SJSA1 (cell line): ENCODE results near the gene SLC25A48. TPM values are rescaled to one million over a fixed set of nuclear protein-coding genes. Genes with fewer than 3 reads are reported as not detected.
"Not testable (repeated sequence)": the region's sequence is repeated elsewhere in the genome, so short reads cannot be mapped to it uniquely, and the experiment has no call there.

Source experiments
- DNase-seq, 2 experiments: peaks; one replicate each; pipeline ENCODE4 v3.0.0-alpha.2; 2015 to 2020; ENCODE audit warnings: low spot score in 2 of 2, low read depth in 1 of 2
- H3K27ac ChIP-seq: fragments of 250-450 bp; sonication (Bioruptor Pico); 2 replicates; pipeline ENCODE4 v1.5.1; 2020; ENCODE audit warnings: mild to moderate bottlenecking, moderate library complexity
- H3K27me3 ChIP-seq: fragments of 250-450 bp; sonication (Bioruptor Pico); replicated peaks from 2 replicates; pipeline ENCODE4 v1.5.1; 2020; ENCODE audit warnings: mild to moderate bottlenecking, moderate library complexity
- H3K36me3 ChIP-seq: fragments of 250-450 bp; sonication (Bioruptor Pico); 2 replicates; pipeline ENCODE4 v1.5.1; 2020; ENCODE audit warnings: mild to moderate bottlenecking
- H3K4me1 ChIP-seq: fragments of 250-450 bp; sonication (Bioruptor Pico); replicated peaks from 2 replicates; pipeline ENCODE4 v1.6.1; 2021; ENCODE audit warnings: mild to moderate bottlenecking
- H3K4me3 ChIP-seq: fragments of 250-450 bp; sonication (Bioruptor Pico); 2 replicates; pipeline ENCODE4 v1.5.1; 2020; ENCODE audit warnings: mild to moderate bottlenecking
- H3K9me3 ChIP-seq: fragments of 250-450 bp; sonication (Bioruptor Pico); replicated peaks from 2 replicates; pipeline ENCODE4 v1.5.1; 2020; ENCODE audit warnings: mild to moderate bottlenecking
- total RNA-seq: library from RNA; depleted of rRNA; stranded (reverse); fragments of >200 nt; shearing (Covaris generic); gene quantifications from 2 replicates; pipeline ENCODE4 v1.2.3, GENCODE V29; 2014

SLC25A48 gene
- total RNA-seq, 1 experiment from 2014 or later = not detected

GRCh38 chr5:135857630-135858311 is 23.3 kb downstream of the SLC25A48 start:
- no peak overlapping the region for H3K4me3 ChIP-seq
- H3K9me3 ChIP-seq = 0 out of 2 replicates have a peak, but pooled peaks cover 3% of the 10 kb centered on the region
- H3K4me1 ChIP-seq = no peaks in the 10 kb centered on the region
- no peaks in the 10 kb centered on the region for H3K36me3 ChIP-seq
- peak in 1 of 2 experiments; percentile 30 for DNase-seq
- H3K27ac ChIP-seq = no peak overlapping the region
- peaks cover 11% of the 10 kb centered on the region for H3K27me3 ChIP-seq

DNA sequence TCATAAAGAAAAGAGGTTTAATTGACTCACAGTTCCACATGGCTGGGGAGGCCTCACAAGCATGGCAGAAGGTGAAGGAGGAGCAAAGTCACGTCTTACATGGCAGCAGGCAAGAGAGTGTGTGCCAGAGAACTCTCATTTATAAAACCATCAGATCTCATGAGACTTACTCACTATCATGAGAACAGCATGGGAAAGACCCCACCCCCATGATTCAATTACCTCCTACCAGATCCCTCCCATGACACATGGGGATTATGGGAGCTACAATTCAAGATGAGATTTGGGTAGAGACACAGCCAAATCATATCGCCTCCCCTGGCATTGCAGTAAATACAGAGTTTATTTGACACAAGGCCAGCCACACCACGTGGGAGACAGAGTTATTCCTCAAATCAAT is 24.7 kb downstream of the SLC25A48 start:
- DNase-seq, H3K36me3 ChIP-seq, H3K27me3 ChIP-seq, H3K9me3 ChIP-seq, H3K4me1 ChIP-seq, H3K27ac ChIP-seq, H3K4me3 ChIP-seq: not testable (repeated sequence)

GRCh38 chr5:135859641-135860040 is 25.2 kb downstream of the SLC25A48 start:
- Histone ChIP-seq H3K27me3 (peaks cover 4% of the 10 kb centered on the region; the same call in 1 of the 2 replicates), H3K9me3 (0 out of 2 replicates have a peak, but pooled peaks cover 3% of the 10 kb centered on the region), H3K27ac (no peak overlapping the region), H3K4me1 (no peaks in the 10 kb centered on the region), H3K4me3 (no peak overlapping the region), H3K36me3 (no peaks in the 10 kb centered on the region)
- no peak for DNase-seq

- Histone ChIP-seq H3K27ac (no peak overlapping the region), H3K4me1 (no peaks in the 10 kb centered on the region), H3K36me3 (no peaks in the 10 kb centered on the region), H3K27me3 (no peaks in the 10 kb centered on the region; the same call in 1 of the 2 replicates), H3K9me3 (no peaks in the 10 kb centered on the region), H3K4me3 (no peak overlapping the region)
- no peak for DNase-seq
Observed at GRCh38 chr5:135861641-135862040, 27.2 kb downstream of the SLC25A48 start.

GRCh38 chr5:135862086-135862485 is 27.6 kb downstream of the SLC25A48 start:
- Histone ChIP-seq H3K36me3 (no peaks in the 10 kb centered on the region), H3K9me3 (no peaks in the 10 kb centered on the region)

GRCh38 chr5:135862744-135863143 is 28.3 kb downstream of the SLC25A48 start:
- no peaks in the 10 kb centered on the region for H3K36me3 ChIP-seq
- H3K27ac ChIP-seq = no peak overlapping the region
- peaks cover 2% of the 10 kb centered on the region for H3K27me3 ChIP-seq
- no peak overlapping the region for H3K4me3 ChIP-seq
- no peaks in the 10 kb centered on the region for H3K4me1 ChIP-seq
- H3K9me3 ChIP-seq = no peaks in the 10 kb centered on the region
- no peak for DNase-seq

More at GRCh38 chr5:135862086-135862485, 27.6 kb downstream of the SLC25A48 start:
- H3K27ac ChIP-seq = no peak overlapping the region
- no peak for DNase-seq
- no peak overlapping the region for H3K4me3 ChIP-seq
- H3K4me1 ChIP-seq = no peaks in the 10 kb centered on the region
- no peaks in the 10 kb centered on the region; the same call in 1 of the 2 replicates for H3K27me3 ChIP-seq

- Histone ChIP-seq H3K4me1 (no peaks in the 10 kb centered on the region), H3K4me3 (no peak overlapping the region), H3K27me3 (peaks cover 10% of the 10 kb centered on the region), H3K27ac (no peak overlapping the region), H3K36me3 (no peaks in the 10 kb centered on the region), H3K9me3 (no peaks in the 10 kb centered on the region)
- DNase-seq = no peak
Observed at GRCh38 chr5:135864503-135865435, 30.3 kb downstream of the SLC25A48 start.

- no peak for DNase-seq
- Histone ChIP-seq H3K27me3 (peaks cover 10% of the 10 kb centered on the region), H3K9me3 (no peaks in the 10 kb centered on the region), H3K4me1 (no peaks in the 10 kb centered on the region), H3K36me3 (no peaks in the 10 kb centered on the region), H3K27ac (no peak overlapping the region), H3K4me3 (no peak overlapping the region)
Observed at GRCh38 chr5:135866016-135866415, 31.6 kb downstream of the SLC25A48 start.

GRCh38 chr5:135867599-135867998 is 33.1 kb downstream of the SLC25A48 start:
- Histone ChIP-seq H3K9me3 (no peaks in the 10 kb centered on the region), H3K36me3 (no peaks in the 10 kb centered on the region), H3K4me1 (no peaks in the 10 kb centered on the region), H3K27ac (no peak overlapping the region), H3K27me3 (peaks cover 10% of the 10 kb centered on the region), H3K4me3 (no peak overlapping the region)
- DNase-seq = no peak

DNA sequence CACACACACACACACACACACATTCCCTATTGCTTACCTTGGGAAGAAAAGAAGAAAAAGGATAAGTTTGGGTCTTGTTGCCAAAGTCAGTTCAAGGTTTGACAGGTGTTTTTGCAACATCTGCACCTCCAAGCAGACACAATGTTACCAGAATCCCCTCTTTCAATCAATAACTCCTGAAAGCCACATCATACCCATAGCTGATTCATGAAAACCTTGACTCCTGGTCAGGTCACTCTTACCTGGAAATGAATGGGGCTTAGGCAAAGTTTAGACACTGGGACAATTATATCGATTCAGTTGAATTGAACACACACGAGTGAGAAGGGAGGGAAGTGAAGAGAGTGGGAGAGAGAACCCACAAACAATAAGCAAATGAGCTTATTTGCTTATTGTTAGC is 34.2 kb downstream of the SLC25A48 start:
- no peaks in the 10 kb centered on the region for H3K4me1 ChIP-seq
- no peak for DNase-seq
- H3K36me3 ChIP-seq = no peaks in the 10 kb centered on the region
- H3K27ac ChIP-seq = no peak overlapping the region
- H3K27me3 ChIP-seq = peaks cover 15% of the 10 kb centered on the region
- H3K4me3 ChIP-seq = no peak overlapping the region
- no peaks in the 10 kb centered on the region for H3K9me3 ChIP-seq

DNA sequence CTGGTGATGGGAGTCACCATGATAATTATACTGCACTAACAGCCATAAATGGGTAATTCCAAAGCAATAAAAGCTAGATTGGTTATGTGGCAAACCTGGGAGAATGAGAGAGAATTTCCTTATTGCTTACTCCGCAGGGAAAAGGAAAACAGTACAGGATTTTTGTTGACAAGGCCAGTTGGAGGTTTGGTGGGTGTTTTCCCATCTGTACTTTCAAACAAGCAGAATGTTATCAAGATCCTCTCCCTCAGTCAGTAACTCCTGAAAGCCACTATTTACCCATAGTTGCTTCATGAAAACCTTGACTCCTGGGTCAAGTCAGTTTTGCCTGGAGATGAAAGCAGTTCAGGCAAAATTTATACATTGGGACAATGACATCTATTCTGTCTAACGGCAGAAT is 34.8 kb downstream of the SLC25A48 start:
- DNase-seq = no peak
- no peak overlapping the region for H3K4me3 ChIP-seq
- peaks cover 15% of the 10 kb centered on the region for H3K27me3 ChIP-seq
- no peaks in the 10 kb centered on the region for H3K4me1 ChIP-seq
- H3K9me3 ChIP-seq = no peaks in the 10 kb centered on the region
- H3K27ac ChIP-seq = no peak overlapping the region
- no peaks in the 10 kb centered on the region for H3K36me3 ChIP-seq

DNA sequence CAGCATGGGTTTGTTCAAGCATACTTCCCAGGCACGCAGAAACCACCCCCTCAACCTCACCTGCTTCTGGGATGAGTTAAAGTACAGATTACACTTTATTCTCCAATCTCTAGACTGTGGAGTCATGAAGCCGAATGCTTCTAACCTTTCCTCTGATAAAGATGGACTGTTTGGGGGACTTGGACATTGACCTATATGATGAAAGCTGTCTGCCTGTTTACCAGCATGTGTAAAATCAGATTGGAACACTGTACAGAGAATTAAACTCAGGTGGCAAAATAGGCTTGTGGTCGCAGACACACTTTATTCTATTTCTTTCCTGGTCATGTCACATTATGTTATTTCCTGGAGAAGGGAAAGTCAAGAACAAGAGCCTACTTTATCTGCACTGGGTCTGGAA is 35.5 kb downstream of the SLC25A48 start:
- H3K27me3 ChIP-seq = peaks cover 15% of the 10 kb centered on the region
- H3K36me3 ChIP-seq = no peaks in the 10 kb centered on the region
- H3K4me1 ChIP-seq = no peaks in the 10 kb centered on the region

GRCh38 chr5:135871268-135871915 is 36.9 kb downstream of the SLC25A48 start:
- H3K27me3 ChIP-seq = peaks cover 18% of the 10 kb centered on the region
- DNase-seq = no peak

More for the DNA sequence above, 35.5 kb downstream of the SLC25A48 start:
- H3K4me3 ChIP-seq = no peak overlapping the region
- H3K27ac ChIP-seq = no peak overlapping the region
- no peaks in the 10 kb centered on the region for H3K9me3 ChIP-seq
- DNase-seq = no peak

More at GRCh38 chr5:135871268-135871915, 36.9 kb downstream of the SLC25A48 start:
- no peaks in the 10 kb centered on the region for H3K9me3 ChIP-seq
- H3K27ac ChIP-seq = no peak overlapping the region
- H3K4me1 ChIP-seq = no peaks in the 10 kb centered on the region
- no peak overlapping the region for H3K4me3 ChIP-seq
- H3K36me3 ChIP-seq = no peaks in the 10 kb centered on the region
